ENCODE results near the gene TMEM161A.
"Not testable (repeated sequence)": the region's sequence is repeated elsewhere in the genome, so short reads cannot be mapped to it uniquely, and the experiment has no call there.

TMEM161A gene

GRCh38 chr19:19155495-19156219 is 17.4 kb upstream of the TMEM161A start:
- DNase-seq (ENCODE audit: low read depth in 2 of 2): no peak

GRCh38 chr19:19154768-19155494 is 16.7 kb upstream of the TMEM161A start:
- DNase-seq (ENCODE audit: low read depth in 2 of 2): no peak

GRCh38 chr19:19152668-19153384 is 14.5 kb upstream of the TMEM161A start:
- no peak for DNase-seq (ENCODE audit: low read depth in 2 of 2)

- DNase-seq (ENCODE audit: low read depth in 2 of 2): no peak
Measured at GRCh38 chr19:19151418-19151817, 13.1 kb upstream of the TMEM161A start.

- DNase-seq (ENCODE audit: low read depth in 2 of 2): no peak
Measured at GRCh38 chr19:19149435-19149834, 11.2 kb upstream of the TMEM161A start.

GRCh38 chr19:19148504-19148903 is 10.2 kb upstream of the TMEM161A start:
- DNase-seq (ENCODE audit: low read depth in 2 of 2): not testable (repeated sequence)

GRCh38 chr19:19147344-19147743 is 9.1 kb upstream of the TMEM161A start:
- DNase-seq (ENCODE audit: low read depth in 2 of 2): no peak

GRCh38 chr19:19146865-19147264 is 8.6 kb upstream of the TMEM161A start:
- no peak for DNase-seq (ENCODE audit: low read depth in 2 of 2)

GRCh38 chr19:19145684-19146608 is 7.7 kb upstream of the TMEM161A start:
- peak; percentile 82 to 87 for DNase-seq (ENCODE audit: low read depth in 2 of 2)

GRCh38 chr19:19145281-19145680 is 7.0 kb upstream of the TMEM161A start:
- DNase-seq (ENCODE audit: low read depth in 2 of 2): no peak

- no peak for DNase-seq (ENCODE audit: low read depth in 2 of 2)
Measured at GRCh38 chr19:19142347-19142746, 4.1 kb upstream of the TMEM161A start.

- no peak for DNase-seq (ENCODE audit: low read depth in 2 of 2)
Measured at GRCh38 chr19:19140476-19140875, 2.2 kb upstream of the TMEM161A start.

- no peak for DNase-seq (ENCODE audit: low read depth in 2 of 2)
Measured at GRCh38 chr19:19139876-19140229, 1.6 kb upstream of the TMEM161A start.

- no peak for DNase-seq (ENCODE audit: low read depth in 2 of 2)
Measured at GRCh38 chr19:19137556-19138108, 646 bp downstream of the TMEM161A start.

- not testable (repeated sequence) for DNase-seq (ENCODE audit: low read depth in 2 of 2)
Measured at GRCh38 chr19:19135713-19136112, 2.6 kb downstream of the TMEM161A start.

GRCh38 chr19:19134687-19135158 is 3.6 kb downstream of the TMEM161A start:
- DNase-seq (ENCODE audit: low read depth in 2 of 2): peak in 1 of 2 donors; percentile 42

GRCh38 chr19:19133985-19134384 is 4.3 kb downstream of the TMEM161A start:
- no peak for DNase-seq (ENCODE audit: low read depth in 2 of 2)

GRCh38 chr19:19132912-19133311 is 5.4 kb downstream of the TMEM161A start:
- DNase-seq (ENCODE audit: low read depth in 2 of 2): no peak

GRCh38 chr19:19131989-19132388 is 6.3 kb downstream of the TMEM161A start:
- DNase-seq (ENCODE audit: low read depth in 2 of 2): no peak

- no peak for DNase-seq (ENCODE audit: low read depth in 2 of 2)
Measured at GRCh38 chr19:19126102-19126501, 12.2 kb downstream of the TMEM161A start.

- DNase-seq (ENCODE audit: low read depth in 2 of 2): no peak
Measured at GRCh38 chr19:19123386-19123785, 14.9 kb downstream of the TMEM161A start.
